ENCODE results near the gene MIA.

The MIA gene

DNA sequence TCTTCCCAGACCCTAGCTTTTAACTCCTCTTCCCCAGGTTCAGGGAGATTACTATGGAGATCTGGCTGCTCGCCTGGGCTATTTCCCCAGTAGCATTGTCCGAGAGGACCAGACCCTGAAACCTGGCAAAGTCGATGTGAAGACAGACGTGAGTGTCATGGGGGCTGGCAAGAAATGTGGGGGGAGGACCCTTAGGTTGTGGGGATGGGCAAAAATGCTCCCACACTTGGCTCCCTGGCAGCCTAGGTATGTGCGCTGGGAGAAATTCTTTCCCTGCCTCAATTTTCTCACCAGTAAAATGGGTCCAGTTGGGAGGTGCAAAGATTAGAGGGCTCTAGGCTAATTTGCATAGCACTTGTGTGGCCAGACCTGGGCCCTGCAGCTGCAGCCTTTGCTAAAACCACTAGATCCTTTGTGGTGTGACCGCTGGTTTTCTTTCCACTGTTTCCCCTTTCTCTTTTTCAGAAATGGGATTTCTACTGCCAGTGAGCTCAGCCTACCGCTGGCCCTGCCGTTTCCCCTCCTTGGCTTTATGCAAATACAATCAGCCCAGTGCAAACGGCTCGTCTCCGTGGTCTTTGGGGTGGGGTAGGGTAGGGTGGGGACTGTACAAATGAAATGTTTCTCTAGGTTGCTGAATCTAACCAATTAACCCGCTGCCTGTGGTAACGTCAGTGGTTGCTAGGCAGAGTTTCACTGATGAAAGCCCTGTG lies 1.8 kb downstream of the MIA start (continued):
- TF ChIP-seq, protein P1, sequence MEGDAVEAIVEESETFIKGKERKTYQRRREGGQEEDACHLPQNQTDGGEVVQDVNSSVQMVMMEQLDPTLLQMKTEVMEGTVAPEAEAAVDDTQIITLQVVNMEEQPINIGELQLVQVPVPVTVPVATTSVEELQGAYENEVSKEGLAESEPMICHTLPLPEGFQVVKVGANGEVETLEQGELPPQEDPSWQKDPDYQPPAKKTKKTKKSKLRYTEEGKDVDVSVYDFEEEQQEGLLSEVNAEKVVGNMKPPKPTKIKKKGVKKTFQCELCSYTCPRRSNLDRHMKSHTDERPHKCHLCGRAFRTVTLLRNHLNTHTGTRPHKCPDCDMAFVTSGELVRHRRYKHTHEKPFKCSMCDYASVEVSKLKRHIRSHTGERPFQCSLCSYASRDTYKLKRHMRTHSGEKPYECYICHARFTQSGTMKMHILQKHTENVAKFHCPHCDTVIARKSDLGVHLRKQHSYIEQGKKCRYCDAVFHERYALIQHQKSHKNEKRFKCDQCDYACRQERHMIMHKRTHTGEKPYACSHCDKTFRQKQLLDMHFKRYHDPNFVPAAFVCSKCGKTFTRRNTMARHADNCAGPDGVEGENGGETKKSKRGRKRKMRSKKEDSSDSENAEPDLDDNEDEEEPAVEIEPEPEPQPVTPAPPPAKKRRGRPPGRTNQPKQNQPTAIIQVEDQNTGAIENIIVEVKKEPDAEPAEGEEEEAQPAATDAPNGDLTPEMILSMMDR (tag by site-specific recombination; IDR thresholded peaks at IDR 0.05) = no peak
- TF ChIP-seq OVOL3 (tag by site-specific recombination; IDR thresholded peaks at IDR 0.05) (no peak), ZNF473 (tag by site-specific recombination; IDR thresholded peaks at IDR 0.05) (no peak), ZNF426 (tag by site-specific recombination; IDR thresholded peaks at IDR 0.05) (no peak), ZNF174 (tag by site-specific recombination; IDR thresholded peaks at IDR 0.05) (no peak), ZNF132 (tag by site-specific recombination; IDR thresholded peaks at IDR 0.05; ENCODE audit: borderline replicate concordance) (no peak), SCRT2 (tag by site-specific recombination; IDR thresholded peaks at IDR 0.05) (no peak), KLF16 (tag by site-specific recombination; IDR thresholded peaks at IDR 0.05) (no peak), ZNF112 (tag by site-specific recombination; IDR thresholded peaks at IDR 0.05) (no peak), ZNF768 (tag by site-specific recombination; IDR thresholded peaks at IDR 0.05) (no peak; the same call in 1 of the 2 replicates), ZNF404 (tag by site-specific recombination; IDR thresholded peaks at IDR 0.05) (no peak), ZNF76 (tag by site-specific recombination; IDR thresholded peaks at IDR 0.05; ENCODE audit: borderline replicate concordance, low read depth) (no peak), ZNF658 (tag by site-specific recombination; IDR thresholded peaks at IDR 0.05) (no peak), REPIN1 (tag by site-specific recombination; IDR thresholded peaks at IDR 0.05; ENCODE audit: low read depth) (no peak), MEIS1 (CRISPR knock-in tag; IDR thresholded peaks at IDR 0.05; ENCODE audit: borderline replicate concordance) (no peak), ZNF155 (tag by site-specific recombination; IDR thresholded peaks at IDR 0.05) (no peak), ZNF670 (tag by site-specific recombination; IDR thresholded peaks at IDR 0.05; ENCODE audit: low read depth) (no peak), ZNF548 (tag by site-specific recombination; IDR thresholded peaks at IDR 0.05) (no peak), ZNF354C (tag by site-specific recombination; IDR thresholded peaks at IDR 0.05; ENCODE audit: borderline replicate concordance, low read depth) (no peak), ZNF677 (tag by site-specific recombination; IDR thresholded peaks at IDR 0.05) (no peak), ZNF610 (tag by site-specific recombination; IDR thresholded peaks at IDR 0.05; ENCODE audit: borderline replicate concordance) (no peak)
- TF ChIP-seq, protein P2, sequence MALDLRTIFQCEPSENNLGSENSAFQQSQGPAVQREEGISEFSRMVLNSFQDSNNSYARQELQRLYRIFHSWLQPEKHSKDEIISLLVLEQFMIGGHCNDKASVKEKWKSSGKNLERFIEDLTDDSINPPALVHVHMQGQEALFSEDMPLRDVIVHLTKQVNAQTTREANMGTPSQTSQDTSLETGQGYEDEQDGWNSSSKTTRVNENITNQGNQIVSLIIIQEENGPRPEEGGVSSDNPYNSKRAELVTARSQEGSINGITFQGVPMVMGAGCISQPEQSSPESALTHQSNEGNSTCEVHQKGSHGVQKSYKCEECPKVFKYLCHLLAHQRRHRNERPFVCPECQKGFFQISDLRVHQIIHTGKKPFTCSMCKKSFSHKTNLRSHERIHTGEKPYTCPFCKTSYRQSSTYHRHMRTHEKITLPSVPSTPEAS (tag by site-specific recombination; IDR thresholded peaks at IDR 0.05) = no peak; the same call in 1 of the 2 replicates
- TF ChIP-seq, protein P3, sequence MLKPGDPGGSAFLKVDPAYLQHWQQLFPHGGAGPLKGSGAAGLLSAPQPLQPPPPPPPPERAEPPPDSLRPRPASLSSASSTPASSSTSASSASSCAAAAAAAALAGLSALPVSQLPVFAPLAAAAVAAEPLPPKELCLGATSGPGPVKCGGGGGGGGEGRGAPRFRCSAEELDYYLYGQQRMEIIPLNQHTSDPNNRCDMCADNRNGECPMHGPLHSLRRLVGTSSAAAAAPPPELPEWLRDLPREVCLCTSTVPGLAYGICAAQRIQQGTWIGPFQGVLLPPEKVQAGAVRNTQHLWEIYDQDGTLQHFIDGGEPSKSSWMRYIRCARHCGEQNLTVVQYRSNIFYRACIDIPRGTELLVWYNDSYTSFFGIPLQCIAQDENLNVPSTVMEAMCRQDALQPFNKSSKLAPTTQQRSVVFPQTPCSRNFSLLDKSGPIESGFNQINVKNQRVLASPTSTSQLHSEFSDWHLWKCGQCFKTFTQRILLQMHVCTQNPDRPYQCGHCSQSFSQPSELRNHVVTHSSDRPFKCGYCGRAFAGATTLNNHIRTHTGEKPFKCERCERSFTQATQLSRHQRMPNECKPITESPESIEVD (tag by site-specific recombination; IDR thresholded peaks at IDR 0.05) = no peak
- TF ChIP-seq, protein P4, sequence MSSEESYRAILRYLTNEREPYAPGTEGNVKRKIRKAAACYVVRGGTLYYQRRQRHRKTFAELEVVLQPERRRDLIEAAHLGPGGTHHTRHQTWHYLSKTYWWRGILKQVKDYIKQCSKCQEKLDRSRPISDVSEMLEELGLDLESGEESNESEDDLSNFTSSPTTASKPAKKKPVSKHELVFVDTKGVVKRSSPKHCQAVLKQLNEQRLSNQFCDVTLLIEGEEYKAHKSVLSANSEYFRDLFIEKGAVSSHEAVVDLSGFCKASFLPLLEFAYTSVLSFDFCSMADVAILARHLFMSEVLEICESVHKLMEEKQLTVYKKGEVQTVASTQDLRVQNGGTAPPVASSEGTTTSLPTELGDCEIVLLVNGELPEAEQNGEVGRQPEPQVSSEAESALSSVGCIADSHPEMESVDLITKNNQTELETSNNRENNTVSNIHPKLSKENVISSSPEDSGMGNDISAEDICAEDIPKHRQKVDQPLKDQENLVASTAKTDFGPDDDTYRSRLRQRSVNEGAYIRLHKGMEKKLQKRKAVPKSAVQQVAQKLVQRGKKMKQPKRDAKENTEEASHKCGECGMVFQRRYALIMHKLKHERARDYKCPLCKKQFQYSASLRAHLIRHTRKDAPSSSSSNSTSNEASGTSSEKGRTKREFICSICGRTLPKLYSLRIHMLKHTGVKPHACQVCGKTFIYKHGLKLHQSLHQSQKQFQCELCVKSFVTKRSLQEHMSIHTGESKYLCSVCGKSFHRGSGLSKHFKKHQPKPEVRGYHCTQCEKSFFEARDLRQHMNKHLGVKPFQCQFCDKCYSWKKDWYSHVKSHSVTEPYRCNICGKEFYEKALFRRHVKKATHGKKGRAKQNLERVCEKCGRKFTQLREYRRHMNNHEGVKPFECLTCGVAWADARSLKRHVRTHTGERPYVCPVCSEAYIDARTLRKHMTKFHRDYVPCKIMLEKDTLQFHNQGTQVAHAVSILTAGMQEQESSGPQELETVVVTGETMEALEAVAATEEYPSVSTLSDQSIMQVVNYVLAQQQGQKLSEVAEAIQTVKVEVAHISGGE (tag by site-specific recombination; conservative IDR thresholded peaks at IDR 0.05; ENCODE audit: low read depth) = no peak
- TF ChIP-seq, protein P5, sequence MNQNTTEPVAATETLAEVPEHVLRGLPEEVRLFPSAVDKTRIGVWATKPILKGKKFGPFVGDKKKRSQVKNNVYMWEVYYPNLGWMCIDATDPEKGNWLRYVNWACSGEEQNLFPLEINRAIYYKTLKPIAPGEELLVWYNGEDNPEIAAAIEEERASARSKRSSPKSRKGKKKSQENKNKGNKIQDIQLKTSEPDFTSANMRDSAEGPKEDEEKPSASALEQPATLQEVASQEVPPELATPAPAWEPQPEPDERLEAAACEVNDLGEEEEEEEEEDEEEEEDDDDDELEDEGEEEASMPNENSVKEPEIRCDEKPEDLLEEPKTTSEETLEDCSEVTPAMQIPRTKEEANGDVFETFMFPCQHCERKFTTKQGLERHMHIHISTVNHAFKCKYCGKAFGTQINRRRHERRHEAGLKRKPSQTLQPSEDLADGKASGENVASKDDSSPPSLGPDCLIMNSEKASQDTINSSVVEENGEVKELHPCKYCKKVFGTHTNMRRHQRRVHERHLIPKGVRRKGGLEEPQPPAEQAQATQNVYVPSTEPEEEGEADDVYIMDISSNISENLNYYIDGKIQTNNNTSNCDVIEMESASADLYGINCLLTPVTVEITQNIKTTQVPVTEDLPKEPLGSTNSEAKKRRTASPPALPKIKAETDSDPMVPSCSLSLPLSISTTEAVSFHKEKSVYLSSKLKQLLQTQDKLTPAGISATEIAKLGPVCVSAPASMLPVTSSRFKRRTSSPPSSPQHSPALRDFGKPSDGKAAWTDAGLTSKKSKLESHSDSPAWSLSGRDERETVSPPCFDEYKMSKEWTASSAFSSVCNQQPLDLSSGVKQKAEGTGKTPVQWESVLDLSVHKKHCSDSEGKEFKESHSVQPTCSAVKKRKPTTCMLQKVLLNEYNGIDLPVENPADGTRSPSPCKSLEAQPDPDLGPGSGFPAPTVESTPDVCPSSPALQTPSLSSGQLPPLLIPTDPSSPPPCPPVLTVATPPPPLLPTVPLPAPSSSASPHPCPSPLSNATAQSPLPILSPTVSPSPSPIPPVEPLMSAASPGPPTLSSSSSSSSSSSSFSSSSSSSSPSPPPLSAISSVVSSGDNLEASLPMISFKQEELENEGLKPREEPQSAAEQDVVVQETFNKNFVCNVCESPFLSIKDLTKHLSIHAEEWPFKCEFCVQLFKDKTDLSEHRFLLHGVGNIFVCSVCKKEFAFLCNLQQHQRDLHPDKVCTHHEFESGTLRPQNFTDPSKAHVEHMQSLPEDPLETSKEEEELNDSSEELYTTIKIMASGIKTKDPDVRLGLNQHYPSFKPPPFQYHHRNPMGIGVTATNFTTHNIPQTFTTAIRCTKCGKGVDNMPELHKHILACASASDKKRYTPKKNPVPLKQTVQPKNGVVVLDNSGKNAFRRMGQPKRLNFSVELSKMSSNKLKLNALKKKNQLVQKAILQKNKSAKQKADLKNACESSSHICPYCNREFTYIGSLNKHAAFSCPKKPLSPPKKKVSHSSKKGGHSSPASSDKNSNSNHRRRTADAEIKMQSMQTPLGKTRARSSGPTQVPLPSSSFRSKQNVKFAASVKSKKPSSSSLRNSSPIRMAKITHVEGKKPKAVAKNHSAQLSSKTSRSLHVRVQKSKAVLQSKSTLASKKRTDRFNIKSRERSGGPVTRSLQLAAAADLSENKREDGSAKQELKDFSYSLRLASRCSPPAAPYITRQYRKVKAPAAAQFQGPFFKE (tag by site-specific recombination; IDR thresholded peaks at IDR 0.05; ENCODE audit: borderline replicate concordance) = no peak
